ENCODE data around the gene SLC22A7. TPM values are rescaled to one million over a fixed set of nuclear protein-coding genes. Genes with fewer than 3 reads are reported as not detected.

SLC22A7 gene
- polyA plus RNA-seq (2.3 and 2.4 TPM in 2 replicates), polyA minus RNA-seq (0.46 and 0.49 TPM in 2 replicates)

- no peak within 1 kb of the TSS for H3K27ac ChIP-seq (ENCODE audit: low read length)
- H3K4me2 ChIP-seq (ENCODE audit: low read length): no peak within 1 kb of the TSS
- no peaks in the 10 kb centered on the region for H3K36me3 ChIP-seq (ENCODE audit: insufficient read depth, low read length)
- TF ChIP-seq MXI1 (conservative IDR thresholded peaks at IDR 0.05; ENCODE audit: poor library complexity, severe bottlenecking) (no peak), EZH2 (IDR thresholded peaks at IDR 0.05; ENCODE audit: borderline replicate concordance, insufficient read depth, low read length, poor library complexity, severe bottlenecking) (no peak), RAD21 (conservative IDR thresholded peaks at IDR 0.05) (no peak), SMC3 (conservative IDR thresholded peaks at IDR 0.05; ENCODE audit: poor library complexity) (no peak), TAF1 (IDR thresholded peaks at IDR 0.05; ENCODE audit: low read depth) (no peak), POLR2AphosphoS5 (IDR thresholded peaks at IDR 0.05) (no peak), REST (IDR thresholded peaks at IDR 0.05; ENCODE audit: borderline replicate concordance) (no peak), EP300 (conservative IDR thresholded peaks at IDR 0.05; ENCODE audit: poor library complexity, severe bottlenecking) (no peak)
- TF ChIP-seq, protein P1, sequence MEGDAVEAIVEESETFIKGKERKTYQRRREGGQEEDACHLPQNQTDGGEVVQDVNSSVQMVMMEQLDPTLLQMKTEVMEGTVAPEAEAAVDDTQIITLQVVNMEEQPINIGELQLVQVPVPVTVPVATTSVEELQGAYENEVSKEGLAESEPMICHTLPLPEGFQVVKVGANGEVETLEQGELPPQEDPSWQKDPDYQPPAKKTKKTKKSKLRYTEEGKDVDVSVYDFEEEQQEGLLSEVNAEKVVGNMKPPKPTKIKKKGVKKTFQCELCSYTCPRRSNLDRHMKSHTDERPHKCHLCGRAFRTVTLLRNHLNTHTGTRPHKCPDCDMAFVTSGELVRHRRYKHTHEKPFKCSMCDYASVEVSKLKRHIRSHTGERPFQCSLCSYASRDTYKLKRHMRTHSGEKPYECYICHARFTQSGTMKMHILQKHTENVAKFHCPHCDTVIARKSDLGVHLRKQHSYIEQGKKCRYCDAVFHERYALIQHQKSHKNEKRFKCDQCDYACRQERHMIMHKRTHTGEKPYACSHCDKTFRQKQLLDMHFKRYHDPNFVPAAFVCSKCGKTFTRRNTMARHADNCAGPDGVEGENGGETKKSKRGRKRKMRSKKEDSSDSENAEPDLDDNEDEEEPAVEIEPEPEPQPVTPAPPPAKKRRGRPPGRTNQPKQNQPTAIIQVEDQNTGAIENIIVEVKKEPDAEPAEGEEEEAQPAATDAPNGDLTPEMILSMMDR (IDR thresholded peaks at IDR 0.05; ENCODE audit: poor library complexity, severe bottlenecking): no peak
- H2AFZ ChIP-seq (ENCODE audit: low read depth, low read length): no peak within 1 kb of the TSS
- no peaks in the 10 kb centered on the region for H3K9me3 ChIP-seq (ENCODE audit: low read length)
- no peak within 1 kb of the TSS for H3K4me3 ChIP-seq (ENCODE audit: low read length)
- H3K9ac ChIP-seq (ENCODE audit: low read length): no peak within 1 kb of the TSS
- no peaks in the 10 kb centered on the region for H3K79me2 ChIP-seq (replicated peaks; ENCODE audit: insufficient read depth, low read length)
- H3K27me3 ChIP-seq (ENCODE audit: insufficient read depth, low read depth, low read length): no peaks in the 10 kb centered on the region
- no peaks in the 10 kb centered on the region for H3F3A ChIP-seq (ENCODE audit: insufficient read depth, low read length, poor library complexity, severe bottlenecking)
- no peaks in the 10 kb centered on the region for H4K20me1 ChIP-seq (ENCODE audit: insufficient read depth)
- H3K9me2 ChIP-seq (ENCODE audit: insufficient read depth, low read length): no peaks in the 10 kb centered on the region
These were observed at the start of gene SLC22A7 for GRCh38 chr6:43297644-43298564. SLC22A7 (plus strand) TSS chr6:43298260; CDS start chr6:43298359, 99 bp downstream.

- H3K27ac ChIP-seq (ENCODE audit: low read length): no peak overlapping the region
- no peak overlapping the region for H2AFZ ChIP-seq (ENCODE audit: low read depth, low read length)
- H4K20me1 ChIP-seq (ENCODE audit: insufficient read depth): no peaks in the 10 kb centered on the region
- H3K4me3 ChIP-seq (ENCODE audit: low read length): no peak overlapping the region
- H3K36me3 ChIP-seq (ENCODE audit: insufficient read depth, low read length): no peaks in the 10 kb centered on the region
- no peaks in the 10 kb centered on the region for H3K9me2 ChIP-seq (ENCODE audit: insufficient read depth, low read length)
- H3K4me2 ChIP-seq (ENCODE audit: low read length): no peak overlapping the region
- H3K9ac ChIP-seq (ENCODE audit: low read length): no peak overlapping the region
- H3K27me3 ChIP-seq (ENCODE audit: insufficient read depth, low read depth, low read length): no peaks in the 10 kb centered on the region
- TF ChIP-seq POLR2AphosphoS5 (IDR thresholded peaks at IDR 0.05) (no peak), REST (IDR thresholded peaks at IDR 0.05; ENCODE audit: borderline replicate concordance) (no peak), SMC3 (conservative IDR thresholded peaks at IDR 0.05; ENCODE audit: poor library complexity) (no peak), EP300 (conservative IDR thresholded peaks at IDR 0.05; ENCODE audit: poor library complexity, severe bottlenecking) (no peak), RAD21 (conservative IDR thresholded peaks at IDR 0.05) (no peak), MXI1 (conservative IDR thresholded peaks at IDR 0.05; ENCODE audit: poor library complexity, severe bottlenecking) (no peak), TAF1 (IDR thresholded peaks at IDR 0.05; ENCODE audit: low read depth) (no peak), EZH2 (IDR thresholded peaks at IDR 0.05; ENCODE audit: borderline replicate concordance, insufficient read depth, low read length, poor library complexity, severe bottlenecking) (no peak)
- TF ChIP-seq, protein P1 (IDR thresholded peaks at IDR 0.05; ENCODE audit: poor library complexity, severe bottlenecking): no peak
- H3K79me2 ChIP-seq (replicated peaks; ENCODE audit: insufficient read depth, low read length): peaks cover 23% of the 10 kb centered on the region
- no peaks in the 10 kb centered on the region for H3F3A ChIP-seq (ENCODE audit: insufficient read depth, low read length, poor library complexity, severe bottlenecking)
- H3K9me3 ChIP-seq (ENCODE audit: low read length): no peaks in the 10 kb centered on the region
These were observed 49.3 kb upstream of the SLC22A7 start for GRCh38 chr6:43248791-43249190.

Measured in neural cell (in vitro differentiated cells).